Measurements from ENCODE around the gene TSACC. TPM values are rescaled to one million over a fixed set of nuclear protein-coding genes. Genes with fewer than 3 reads are reported as not detected.
"Not testable (repeated sequence)": the region's sequence is repeated elsewhere in the genome, so short reads cannot be mapped to it uniquely, and the experiment has no call there.

The TSACC gene
- total RNA-seq, 1 donor from 2014 or later = not detected

DNA sequence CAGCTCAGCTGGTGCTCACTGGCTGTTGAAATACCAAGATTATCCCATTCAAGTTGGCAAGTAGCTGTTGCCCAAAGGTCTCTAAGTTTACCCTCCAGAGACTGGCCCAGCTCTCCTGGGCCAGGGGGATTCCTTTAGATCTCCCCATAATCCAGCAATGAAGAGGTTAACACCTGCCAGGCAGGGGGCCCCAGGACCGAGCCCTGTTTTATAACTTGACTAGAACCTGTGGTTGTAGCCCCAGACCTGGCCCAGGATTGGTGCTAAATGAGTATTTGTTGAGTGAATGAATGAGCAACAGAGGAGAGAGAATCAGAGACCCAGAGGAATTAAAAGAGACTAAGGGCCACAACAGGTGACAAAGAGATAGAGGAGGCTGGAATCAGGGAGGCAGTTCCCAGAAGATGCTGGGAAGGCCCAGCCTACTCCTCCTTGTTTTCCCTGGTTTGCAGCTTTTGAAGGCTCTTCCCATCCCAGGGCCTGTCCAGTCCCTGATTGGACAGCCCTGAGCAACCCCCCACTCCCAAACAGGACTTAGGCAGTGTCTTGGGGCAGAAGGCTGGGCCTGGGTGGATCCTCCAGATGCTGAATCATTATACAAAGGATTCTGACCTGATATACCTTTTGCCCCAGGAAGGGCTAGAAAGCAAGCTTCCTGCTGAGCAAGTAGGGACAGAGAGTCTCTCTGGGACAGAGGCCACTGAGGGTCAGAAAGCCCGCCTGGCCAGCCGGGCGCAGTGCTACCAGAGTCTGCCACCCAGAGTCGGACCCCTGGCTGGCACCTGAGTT, 28.2 kb downstream of the TSACC start:
- Mint-ChIP-seq H3K36me3 (ENCODE audit: low read depth) (no peaks in the 10 kb centered on the region), H3K9me3 (ENCODE audit: low read depth) (no peaks in the 10 kb centered on the region), H3K4me3 (ENCODE audit: unreplicated experiment) (no peak overlapping the region), H3K4me1 (ENCODE audit: low read depth) (peaks cover 6% of the 10 kb centered on the region), H3K27me3 (ENCODE audit: low read depth) (peaks cover 28% of the 10 kb centered on the region), H3K27ac (ENCODE audit: unreplicated experiment) (no peak overlapping the region)
- no peak for DNase-seq (ENCODE audit: low spot score)
- TF ChIP-seq, protein P1, sequence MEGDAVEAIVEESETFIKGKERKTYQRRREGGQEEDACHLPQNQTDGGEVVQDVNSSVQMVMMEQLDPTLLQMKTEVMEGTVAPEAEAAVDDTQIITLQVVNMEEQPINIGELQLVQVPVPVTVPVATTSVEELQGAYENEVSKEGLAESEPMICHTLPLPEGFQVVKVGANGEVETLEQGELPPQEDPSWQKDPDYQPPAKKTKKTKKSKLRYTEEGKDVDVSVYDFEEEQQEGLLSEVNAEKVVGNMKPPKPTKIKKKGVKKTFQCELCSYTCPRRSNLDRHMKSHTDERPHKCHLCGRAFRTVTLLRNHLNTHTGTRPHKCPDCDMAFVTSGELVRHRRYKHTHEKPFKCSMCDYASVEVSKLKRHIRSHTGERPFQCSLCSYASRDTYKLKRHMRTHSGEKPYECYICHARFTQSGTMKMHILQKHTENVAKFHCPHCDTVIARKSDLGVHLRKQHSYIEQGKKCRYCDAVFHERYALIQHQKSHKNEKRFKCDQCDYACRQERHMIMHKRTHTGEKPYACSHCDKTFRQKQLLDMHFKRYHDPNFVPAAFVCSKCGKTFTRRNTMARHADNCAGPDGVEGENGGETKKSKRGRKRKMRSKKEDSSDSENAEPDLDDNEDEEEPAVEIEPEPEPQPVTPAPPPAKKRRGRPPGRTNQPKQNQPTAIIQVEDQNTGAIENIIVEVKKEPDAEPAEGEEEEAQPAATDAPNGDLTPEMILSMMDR (IDR thresholded peaks at IDR 0.05) = no peak

DNA sequence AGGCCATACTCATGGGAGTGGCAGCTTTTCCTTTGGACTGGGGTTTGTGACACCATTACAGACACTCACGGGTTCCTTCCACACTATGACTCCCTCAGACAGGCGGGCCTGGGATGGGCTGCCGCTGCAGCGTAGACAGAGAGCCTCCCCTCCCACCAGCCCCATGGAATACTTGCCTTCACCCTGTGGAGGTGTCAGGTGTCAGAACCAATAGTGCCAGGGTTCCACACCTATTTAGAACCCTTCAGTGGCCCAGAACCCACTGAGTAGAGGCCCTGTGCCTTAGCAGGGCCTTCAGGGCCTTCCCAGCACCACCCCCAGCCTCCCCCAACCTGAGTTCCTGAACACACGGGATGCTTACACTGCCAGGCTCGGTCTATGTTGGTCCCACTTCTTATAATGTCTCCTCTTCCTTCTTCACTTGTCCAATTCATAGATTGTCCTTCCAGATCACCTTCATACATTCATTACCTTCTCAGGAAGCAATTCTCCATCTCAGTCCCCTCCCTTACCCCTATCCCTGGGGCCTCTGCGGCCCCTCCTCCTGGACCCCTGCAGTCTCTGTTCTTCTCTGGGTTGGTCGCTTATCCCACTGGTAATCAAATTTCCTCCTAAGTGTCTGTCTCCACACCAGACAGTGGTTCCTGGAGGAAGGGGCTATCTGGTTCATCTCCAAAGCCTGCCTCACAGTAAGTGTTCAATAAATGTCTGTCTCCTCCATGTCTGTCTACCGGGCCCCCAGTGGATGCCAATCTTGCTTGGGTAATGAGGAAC, 29.2 kb downstream of the TSACC start:
- TF ChIP-seq, protein P1 (IDR thresholded peaks at IDR 0.05) = no peak
- H3K4me3 Mint-ChIP-seq (ENCODE audit: unreplicated experiment) = no peak overlapping the region
- peaks cover 34% of the 10 kb centered on the region for H3K27me3 Mint-ChIP-seq (ENCODE audit: low read depth)
- no peak overlapping the region for H3K27ac Mint-ChIP-seq (ENCODE audit: unreplicated experiment)
- H3K36me3 Mint-ChIP-seq (ENCODE audit: low read depth) = no peaks in the 10 kb centered on the region
- no peak for DNase-seq (ENCODE audit: low spot score)
- H3K9me3 Mint-ChIP-seq (ENCODE audit: low read depth) = no peaks in the 10 kb centered on the region
- H3K4me1 Mint-ChIP-seq (ENCODE audit: low read depth) = peaks cover 6% of the 10 kb centered on the region

DNA sequence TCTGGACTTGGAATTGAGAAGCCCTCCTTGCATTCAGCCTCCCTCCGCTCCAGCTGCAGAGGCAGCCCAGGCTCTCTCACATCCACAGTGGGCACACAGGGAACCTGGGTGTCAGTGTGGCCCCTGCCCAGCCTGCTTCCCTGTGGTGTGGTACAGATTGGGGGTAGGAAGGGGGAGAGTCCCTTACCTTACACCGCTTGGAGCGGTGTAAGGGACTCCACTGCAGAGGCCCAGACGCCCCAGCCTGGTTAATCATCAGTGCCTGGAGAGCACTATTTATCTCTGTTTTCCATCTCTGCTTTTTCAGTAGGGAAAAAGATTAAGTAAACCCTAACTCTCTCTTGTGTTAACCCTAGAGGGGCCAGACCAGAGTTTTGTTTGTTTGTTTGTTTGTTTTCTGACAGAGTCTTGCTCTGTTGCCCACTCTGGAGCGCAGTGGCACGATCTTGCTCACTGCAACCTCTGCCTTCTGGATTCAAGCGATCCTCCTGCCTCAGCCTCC, 29.9 kb downstream of the TSACC start:
- TF ChIP-seq, protein P1 (IDR thresholded peaks at IDR 0.05) = no peak
- H3K4me3 Mint-ChIP-seq (ENCODE audit: unreplicated experiment) = no peak overlapping the region
- H3K27me3 Mint-ChIP-seq (ENCODE audit: low read depth) = peaks cover 40% of the 10 kb centered on the region
- H3K36me3 Mint-ChIP-seq (ENCODE audit: low read depth) = no peaks in the 10 kb centered on the region
- H3K27ac Mint-ChIP-seq (ENCODE audit: unreplicated experiment) = no peak overlapping the region
- H3K9me3 Mint-ChIP-seq (ENCODE audit: low read depth) = no peaks in the 10 kb centered on the region
- DNase-seq (ENCODE audit: low spot score) = no peak
- peaks cover 6% of the 10 kb centered on the region for H3K4me1 Mint-ChIP-seq (ENCODE audit: low read depth)

DNA sequence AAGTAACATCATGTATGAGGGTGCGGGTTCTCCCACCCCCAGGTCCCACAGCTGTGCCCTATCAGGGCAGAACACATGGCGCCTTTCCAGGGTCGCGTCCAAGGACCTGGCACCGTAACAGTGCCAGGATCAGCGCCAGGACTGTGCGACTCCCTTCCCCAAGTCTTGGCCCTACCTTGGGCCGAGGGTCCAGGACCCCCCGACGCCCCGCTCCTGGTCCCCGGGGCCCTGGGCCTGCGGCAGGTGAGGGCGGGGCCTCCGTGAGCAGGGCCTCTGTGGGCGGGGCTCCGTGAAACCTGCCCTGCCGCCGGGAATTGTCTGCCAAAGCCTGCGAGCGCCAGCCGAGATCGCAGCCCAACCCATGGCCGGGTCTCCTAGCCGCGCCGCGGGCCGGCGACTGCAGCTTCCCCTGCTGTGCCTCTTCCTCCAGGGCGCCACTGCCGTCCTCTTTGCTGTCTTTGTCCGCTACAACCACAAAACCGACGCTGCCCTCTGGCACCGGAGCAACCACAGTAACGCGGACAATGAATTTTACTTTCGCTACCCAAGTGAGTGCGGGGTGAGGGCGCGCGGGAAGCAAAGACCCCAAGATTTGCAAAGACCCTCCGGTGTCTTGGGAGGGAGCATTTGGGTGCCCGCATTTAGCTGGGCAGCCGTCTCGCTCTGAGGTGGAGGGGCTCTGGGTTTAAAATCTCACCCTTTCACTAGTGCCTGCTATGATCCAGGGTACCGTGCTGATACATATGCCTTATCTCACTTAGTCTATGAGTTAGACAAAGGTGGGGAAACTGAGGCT, 30.8 kb downstream of the TSACC start, which contains the start of gene RHBG:
Gene RHBG, plus strand, starts transcription at position 323 of the 796 bp plus-strand sequence. Its CDS starts 39 bp downstream, at position 362.
- no peak for DNase-seq (ENCODE audit: low spot score)
- Mint-ChIP-seq H3K4me3 (ENCODE audit: unreplicated experiment) (peak within 1 kb of the TSS; percentile 54), H3K36me3 (ENCODE audit: low read depth) (no peaks in the 10 kb centered on the region), H3K9me3 (ENCODE audit: low read depth) (no peaks in the 10 kb centered on the region), H3K27me3 (ENCODE audit: low read depth) (peaks cover 35% of the 10 kb centered on the region), H3K27ac (ENCODE audit: unreplicated experiment) (no peak within 1 kb of the TSS), H3K4me1 (ENCODE audit: low read depth) (peaks cover 6% of the 10 kb centered on the region)
- TF ChIP-seq, protein P1 (IDR thresholded peaks at IDR 0.05) = no peak

DNA sequence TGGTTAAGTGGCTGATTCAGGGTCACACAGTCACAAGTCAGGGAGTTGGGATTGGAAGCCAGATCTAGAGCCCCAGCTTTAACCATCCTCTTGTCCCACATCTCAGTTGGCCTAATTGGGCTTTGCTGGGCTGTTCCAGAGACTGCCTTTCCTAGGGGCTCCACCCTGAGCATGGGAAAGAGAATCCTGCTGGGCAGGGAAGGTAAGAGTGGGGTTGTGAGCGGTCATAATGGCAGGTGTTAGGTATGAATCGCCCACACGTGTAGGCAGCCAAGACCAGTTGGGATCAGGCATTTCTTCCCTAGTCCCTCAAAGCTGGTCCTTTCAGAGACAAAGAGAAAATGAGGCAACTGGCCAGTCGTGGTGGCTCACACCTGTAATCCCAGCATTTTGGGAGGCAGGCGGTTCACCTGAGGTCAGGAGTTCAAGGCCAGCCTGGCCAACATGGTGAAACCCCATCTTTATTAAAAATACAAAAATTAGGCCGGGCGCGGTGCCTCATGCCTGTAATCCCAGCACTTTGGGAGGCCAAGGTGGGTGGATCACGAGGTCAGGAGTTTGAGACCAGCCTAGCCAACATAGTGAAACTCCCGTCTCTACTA, 31.5 kb downstream of the TSACC start:
- H3K36me3 Mint-ChIP-seq (ENCODE audit: low read depth); DNase-seq (ENCODE audit: low spot score); H3K27ac Mint-ChIP-seq (ENCODE audit: unreplicated experiment); H3K9me3 Mint-ChIP-seq (ENCODE audit: low read depth); H3K4me1 Mint-ChIP-seq (ENCODE audit: low read depth): not testable (repeated sequence)
- H3K4me3 Mint-ChIP-seq (ENCODE audit: unreplicated experiment) = peak overlapping the region; percentile 54
- H3K27me3 Mint-ChIP-seq (ENCODE audit: low read depth) = peaks cover 29% of the 10 kb centered on the region
